Stimulated activated naive CD8-positive, alpha-beta T cell treated with anti-CD3 and anti-CD28 coated beads, Interleukin-15, amount 100 ng/mL, for 72 hours (primary cell): ENCODE data around the gene PIK3R2.

Source experiments
- ATAC-seq: fragments of 150-1000 bp; cut with Tn5 transposase; 2 replicates; pipeline ENCODE4 v1.10.0; 2021; ENCODE audit warnings: mild to moderate bottlenecking, moderate library complexity
- DNase-seq, 2 donors: peaks; one replicate each; pipeline ENCODE4 v3.0.0; 2021 to 2022
- H3K27ac Mint-ChIP-seq, 2 donors: one replicate each; pipeline ENCODE4 v1.8.0; 2022; ENCODE audit warnings: mild to moderate bottlenecking in 2 of 2, mixed read lengths in 2 of 2, moderate library complexity in 2 of 2
- H3K27me3 Mint-ChIP-seq: one replicate; pipeline ENCODE4 v1.8.0; 2022; ENCODE audit warnings: mixed read lengths
- H3K4me1 Mint-ChIP-seq: one replicate; pipeline ENCODE4 v1.8.0; 2022; ENCODE audit warnings: mild to moderate bottlenecking, mixed read lengths
- H3K4me3 Mint-ChIP-seq, 2 donors: one replicate each; pipeline ENCODE4 v1.8.0; 2022; ENCODE audit warnings: mild to moderate bottlenecking in 2 of 2, mixed read lengths in 2 of 2, moderate library complexity in 1 of 2
- H3K9me3 Mint-ChIP-seq, 2 donors: one replicate each; pipeline ENCODE4 v1.8.0; 2022; ENCODE audit warnings: mixed read lengths in 2 of 2

Gene PIK3R2

DNA sequence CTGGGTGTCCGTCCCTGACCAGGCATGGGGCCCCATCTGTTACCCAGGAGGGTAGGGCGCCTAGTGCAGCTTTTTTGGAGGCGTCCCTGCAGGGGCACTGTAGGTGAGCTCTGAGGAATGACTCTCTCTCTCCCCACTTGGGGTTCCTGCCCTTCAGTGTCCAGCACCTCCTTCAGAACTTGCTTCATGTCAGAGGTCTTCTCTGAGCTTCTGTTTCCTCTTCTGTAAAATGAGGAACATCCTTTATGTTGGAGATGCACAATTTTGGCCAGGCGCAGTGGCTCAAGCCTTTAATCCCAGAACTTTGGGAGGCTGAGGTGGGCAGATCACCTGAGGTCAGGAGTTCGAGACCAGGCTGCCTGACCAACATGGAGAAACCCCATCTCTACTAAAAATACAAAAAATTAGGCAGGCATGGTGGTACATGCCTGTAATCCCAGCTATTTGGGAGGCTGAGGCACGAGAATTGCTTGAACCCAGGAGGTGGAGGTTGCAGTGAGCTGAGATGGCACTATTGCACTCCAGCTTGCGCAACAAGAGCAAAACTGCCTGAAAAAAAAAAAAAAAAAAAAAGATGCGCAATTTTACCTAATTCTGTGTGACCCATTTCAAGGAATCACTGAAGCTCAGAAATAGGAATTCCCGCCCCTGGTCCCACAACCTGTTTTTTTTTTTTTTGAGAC is 15.2 kb upstream of the PIK3R2 start:
- no peak overlapping the region for H3K4me3 Mint-ChIP-seq
- H3K9me3 Mint-ChIP-seq = peaks cover 0 to 6% of the 10 kb centered on the region in 2 donors
- DNase-seq (no peak), ATAC-seq (no peak)
- H3K27ac Mint-ChIP-seq = peak overlapping the region in 1 of 2 donors; percentile 12
- no peaks in the 10 kb centered on the region for H3K4me1 Mint-ChIP-seq
- no peaks in the 10 kb centered on the region for H3K27me3 Mint-ChIP-seq

DNA sequence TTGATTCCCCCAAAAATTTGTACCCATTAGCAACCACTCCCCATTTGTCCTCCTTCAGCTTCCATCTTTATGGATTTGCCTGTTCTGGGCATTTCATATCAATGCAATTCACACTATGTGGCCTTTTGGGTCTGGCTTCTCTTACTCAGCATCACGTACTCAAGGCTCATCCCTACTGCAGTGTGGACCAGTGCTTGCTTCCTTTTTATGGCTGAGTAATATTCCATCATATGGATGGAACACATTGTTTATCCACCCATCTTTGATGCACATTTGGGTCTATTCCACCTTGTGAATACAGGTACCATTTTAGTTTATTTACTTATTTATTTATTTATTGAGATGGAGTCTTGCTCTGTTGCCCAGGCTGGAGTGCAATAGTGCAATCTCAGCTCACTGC is 12.5 kb upstream of the PIK3R2 start:
- peak overlapping the region in 1 of 2 donors; percentile 5 for H3K27ac Mint-ChIP-seq
- no peak overlapping the region for H3K4me3 Mint-ChIP-seq
- H3K9me3 Mint-ChIP-seq = peaks cover 0 to 6% of the 10 kb centered on the region in 2 donors
- DNase-seq (no peak), ATAC-seq (no peak)
- no peaks in the 10 kb centered on the region for H3K27me3 Mint-ChIP-seq
- H3K4me1 Mint-ChIP-seq = no peaks in the 10 kb centered on the region

DNA sequence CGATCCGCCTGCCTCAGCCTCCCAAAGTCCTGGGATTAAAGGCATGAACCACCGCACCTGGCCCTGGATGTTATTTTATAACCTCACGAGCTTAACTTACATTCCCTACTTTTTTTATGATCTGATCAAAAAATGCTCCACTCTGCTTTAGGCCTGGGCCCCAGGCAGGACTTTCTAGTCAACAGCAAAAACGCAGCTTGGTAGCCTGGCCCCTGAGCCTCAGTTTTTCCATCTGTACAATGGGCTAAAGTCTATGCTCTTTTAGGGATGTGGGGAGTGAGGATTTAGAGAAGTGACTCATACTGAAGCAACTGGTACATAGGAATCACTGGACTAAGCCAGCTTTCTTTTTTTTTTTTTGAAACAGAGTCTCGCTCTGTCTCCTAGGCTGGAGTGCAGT is 11.9 kb upstream of the PIK3R2 start:
- Mint-ChIP-seq H3K4me1 (no peaks in the 10 kb centered on the region), H3K9me3 (peaks cover 0 to 6% of the 10 kb centered on the region in 2 donors), H3K4me3 (no peak overlapping the region), H3K27me3 (no peaks in the 10 kb centered on the region), H3K27ac (no peak overlapping the region)
- ATAC-seq (no peak), DNase-seq (no peak)

DNA sequence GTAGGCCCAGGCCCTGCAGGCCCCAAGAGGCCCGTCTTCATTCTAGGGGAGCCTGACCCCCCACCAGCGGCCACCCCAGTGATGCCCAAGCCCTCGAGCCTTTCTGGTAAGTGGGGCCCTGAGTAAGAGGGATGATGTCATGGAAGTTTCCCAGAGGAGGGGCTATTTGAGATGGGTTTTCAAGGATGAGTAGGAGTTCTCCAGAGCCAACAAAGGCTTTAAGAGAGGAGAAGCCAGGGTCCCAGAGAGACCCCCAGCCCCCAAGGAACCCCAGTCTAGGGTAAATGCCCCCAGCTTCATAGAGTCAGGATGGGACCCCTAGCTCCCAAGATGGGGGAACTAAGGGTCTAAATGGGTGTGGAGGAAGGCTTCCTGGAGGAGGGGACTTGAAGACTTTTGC is 9.1 kb upstream of the PIK3R2 start:
- Mint-ChIP-seq H3K4me1 (no peaks in the 10 kb centered on the region), H3K4me3 (no peak overlapping the region), H3K9me3 (peaks cover 0 to 6% of the 10 kb centered on the region in 2 donors), H3K27ac (peak overlapping the region; percentile 27 to 72), H3K27me3 (no peaks in the 10 kb centered on the region)
- no peak for DNase-seq
- ATAC-seq = no peak

DNA sequence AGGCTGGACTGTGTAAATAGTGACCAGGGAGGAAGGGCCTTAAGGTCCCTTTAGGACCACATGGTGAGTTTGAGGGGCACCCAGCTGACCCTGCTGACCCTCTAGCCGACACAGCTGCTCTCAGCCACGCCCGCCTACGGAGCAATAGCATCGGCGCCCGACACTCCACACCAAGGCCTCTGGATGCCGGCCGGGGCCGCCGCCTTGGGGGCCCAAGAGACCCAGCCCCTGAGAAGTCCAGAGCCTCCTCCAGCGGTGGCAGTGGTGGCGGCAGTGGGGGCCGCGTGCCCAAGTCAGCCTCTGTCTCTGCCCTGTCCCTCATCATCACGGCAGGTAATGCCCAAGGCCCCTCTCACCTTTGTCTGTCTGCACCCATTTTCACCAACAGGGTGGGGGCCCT is 8.6 kb upstream of the PIK3R2 start:
- Mint-ChIP-seq H3K9me3 (peaks cover 0 to 6% of the 10 kb centered on the region in 2 donors), H3K27ac (peak overlapping the region in 1 of 2 donors; percentile 72), H3K4me3 (no peak overlapping the region), H3K27me3 (no peaks in the 10 kb centered on the region), H3K4me1 (no peaks in the 10 kb centered on the region)
- ATAC-seq (no peak), DNase-seq (no peak)

DNA sequence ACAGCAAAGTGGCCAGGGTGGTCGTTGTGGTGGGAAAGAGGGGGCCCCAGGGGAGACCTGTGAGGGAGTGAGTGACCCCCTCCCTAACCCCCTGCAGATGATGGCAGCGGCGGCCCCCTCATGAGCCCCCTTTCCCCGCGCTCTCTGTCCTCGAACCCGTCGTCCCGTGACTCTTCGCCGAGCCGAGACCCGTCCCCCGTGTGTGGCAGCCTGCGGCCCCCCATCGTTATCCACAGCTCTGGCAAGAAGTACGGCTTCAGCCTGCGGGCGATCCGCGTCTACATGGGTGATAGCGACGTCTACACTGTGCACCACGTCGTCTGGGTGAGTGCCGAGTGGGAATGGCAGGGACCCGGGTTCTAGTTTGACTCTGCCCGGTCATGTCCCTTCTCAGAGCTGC is 8.1 kb upstream of the PIK3R2 start:
- no peaks in the 10 kb centered on the region for H3K4me1 Mint-ChIP-seq
- no peak overlapping the region for H3K4me3 Mint-ChIP-seq
- H3K27me3 Mint-ChIP-seq = no peaks in the 10 kb centered on the region
- H3K9me3 Mint-ChIP-seq = peaks cover 0 to 6% of the 10 kb centered on the region in 2 donors
- DNase-seq (no peak), ATAC-seq (no peak)
- H3K27ac Mint-ChIP-seq = no peak overlapping the region

DNA sequence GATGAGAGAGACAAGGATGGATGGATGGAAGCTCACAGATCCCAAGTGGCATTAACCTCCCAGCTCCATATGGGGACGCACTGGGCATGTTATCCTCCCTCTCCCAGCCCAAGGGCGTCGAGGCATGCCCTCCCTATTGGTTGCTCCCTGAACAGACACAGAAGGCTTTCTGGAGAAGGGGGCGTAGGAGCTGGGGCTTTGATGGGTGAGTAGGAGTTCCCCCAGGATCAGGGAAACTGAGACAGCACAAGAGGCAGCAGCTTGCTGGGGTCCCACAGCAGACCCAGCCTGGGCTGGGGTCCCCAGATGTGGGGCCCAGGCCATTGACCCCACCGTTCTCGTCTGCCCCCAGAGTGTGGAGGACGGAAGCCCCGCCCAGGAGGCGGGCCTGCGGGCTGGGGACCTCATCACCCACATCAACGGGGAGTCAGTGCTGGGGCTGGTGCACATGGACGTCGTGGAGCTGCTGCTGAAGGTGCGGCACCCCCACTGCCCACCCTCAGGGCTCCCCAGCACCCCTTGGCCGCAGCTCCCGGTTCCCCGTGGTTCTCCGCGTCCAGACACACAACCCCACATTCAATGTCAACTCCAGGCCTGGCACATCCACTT is 7.5 kb upstream of the PIK3R2 start:
- ATAC-seq (no peak), DNase-seq (no peak)
- Mint-ChIP-seq H3K4me3 (no peak overlapping the region), H3K9me3 (peaks cover 0 to 2% of the 10 kb centered on the region in 2 donors), H3K27ac (no peak overlapping the region), H3K27me3 (no peaks in the 10 kb centered on the region), H3K4me1 (no peaks in the 10 kb centered on the region)

DNA sequence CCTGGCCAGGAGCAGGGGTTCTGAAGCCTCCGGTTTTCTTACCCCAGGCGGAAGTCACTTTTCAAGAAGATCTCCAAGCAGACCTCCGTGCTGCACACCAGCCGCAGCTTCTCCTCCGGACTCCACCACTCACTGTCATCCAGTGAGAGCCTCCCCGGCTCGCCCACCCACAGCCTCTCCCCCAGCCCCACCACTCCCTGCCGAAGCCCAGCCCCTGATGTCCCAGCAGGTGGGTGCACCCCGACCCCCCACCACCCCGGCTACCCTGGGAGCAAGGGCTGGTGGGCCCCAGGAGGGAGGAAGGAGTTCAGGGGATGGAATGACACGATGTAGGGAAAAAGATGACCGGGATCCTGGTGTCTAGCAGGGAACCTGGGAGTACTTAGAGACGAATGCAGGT is 5.6 kb upstream of the PIK3R2 start:
- ATAC-seq (no peak), DNase-seq (no peak)
- Mint-ChIP-seq H3K4me1 (peaks cover 15% of the 10 kb centered on the region), H3K27ac (no peak overlapping the region), H3K27me3 (no peaks in the 10 kb centered on the region), H3K4me3 (no peak overlapping the region), H3K9me3 (no peaks in the 10 kb centered on the region)

DNA sequence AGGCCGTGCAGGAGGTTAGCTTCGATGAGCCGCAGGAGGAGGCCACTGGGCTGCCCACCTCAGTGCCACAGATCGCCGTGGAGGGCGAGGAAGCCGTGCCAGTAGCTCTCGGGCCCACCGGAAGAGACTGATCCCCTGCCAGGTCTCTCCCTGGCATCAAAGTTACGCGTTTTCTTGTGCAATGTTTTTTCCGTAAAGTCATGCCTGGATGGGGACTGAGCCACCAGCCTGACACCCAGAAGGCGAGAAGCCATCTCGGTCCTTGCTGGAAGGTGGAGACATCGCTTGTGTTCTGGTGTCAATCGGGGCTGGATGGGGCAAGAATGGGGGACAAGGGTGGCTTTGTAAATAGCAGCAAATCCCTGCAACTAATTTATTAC is 3.4 kb upstream of the PIK3R2 start:
- no peaks in the 10 kb centered on the region for H3K27me3 Mint-ChIP-seq
- no peak overlapping the region for H3K27ac Mint-ChIP-seq
- ATAC-seq (no peak), DNase-seq (no peak)
- H3K9me3 Mint-ChIP-seq = no peaks in the 10 kb centered on the region
- H3K4me1 Mint-ChIP-seq = peaks cover 27% of the 10 kb centered on the region
- H3K4me3 Mint-ChIP-seq = no peak overlapping the region

DNA sequence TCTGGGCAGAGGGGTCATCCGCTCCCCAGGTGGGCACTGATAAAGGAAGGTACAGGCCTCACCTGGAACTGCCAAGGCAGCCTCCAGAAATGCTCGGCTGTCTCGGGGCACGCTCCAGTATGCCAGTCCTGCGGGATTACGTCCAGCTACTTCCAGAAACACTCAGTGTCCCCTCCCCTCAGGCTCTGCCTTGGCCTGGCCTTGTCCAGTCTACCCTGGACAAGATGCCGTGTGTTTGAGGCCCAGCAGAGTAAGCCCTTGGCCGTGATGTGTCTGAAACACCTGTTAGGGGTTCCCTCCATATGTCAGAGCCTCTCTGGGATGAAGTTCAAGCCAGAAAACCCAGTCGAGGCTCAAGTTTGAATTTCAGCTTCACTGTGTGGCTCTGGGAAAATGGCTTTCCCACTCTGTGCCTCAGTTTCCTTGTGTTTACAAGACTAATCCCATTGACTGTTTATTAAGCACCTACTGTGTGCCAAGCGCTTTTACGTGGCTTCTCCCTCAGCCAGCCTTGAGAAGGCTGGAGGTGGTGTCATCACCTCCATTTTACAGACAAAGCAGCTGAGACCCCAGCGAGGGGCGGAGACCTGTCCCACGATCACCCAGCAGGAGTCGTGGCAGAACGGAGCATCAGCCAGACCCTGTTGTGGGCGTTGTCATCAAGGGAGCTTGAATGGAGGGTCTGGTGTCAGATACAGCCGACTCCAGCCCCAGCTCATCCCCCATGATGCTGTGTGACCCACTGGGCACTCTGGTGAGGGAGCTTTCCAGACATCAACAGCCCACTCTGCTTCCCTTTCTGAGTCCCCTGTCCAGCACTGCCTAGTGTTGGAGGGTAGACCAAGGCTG is 2.0 kb upstream of the PIK3R2 start:
- Mint-ChIP-seq H3K4me1 (peaks cover 36% of the 10 kb centered on the region), H3K4me3 (peak overlapping the region; percentile 88 to 93), H3K27ac (peak overlapping the region; percentile 97 to 99), H3K27me3 (no peaks in the 10 kb centered on the region), H3K9me3 (no peaks in the 10 kb centered on the region)
- ATAC-seq (no peak), DNase-seq (no peak)

DNA sequence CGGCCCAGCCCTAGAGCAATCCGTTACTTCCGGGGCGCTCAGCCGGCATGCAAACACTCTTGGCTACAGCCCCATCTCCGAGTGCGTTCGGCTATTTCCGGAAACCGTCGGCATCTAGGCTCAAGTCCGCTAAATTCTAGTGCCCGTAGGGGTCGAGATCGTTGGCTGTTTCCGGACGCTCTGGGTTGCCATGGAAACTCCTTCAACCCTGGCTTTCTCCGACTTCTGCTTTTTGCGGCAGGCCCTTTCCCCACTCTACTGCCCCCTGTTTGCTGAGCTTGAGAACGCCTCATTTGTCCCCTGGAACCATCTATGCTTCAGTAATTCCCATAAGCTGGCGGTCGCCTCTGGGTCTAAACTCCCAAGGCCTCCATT is 534 bp upstream of the PIK3R2 start:
- ATAC-seq (peak; percentile 80), DNase-seq (peak; percentile 99)
- Mint-ChIP-seq H3K9me3 (no peaks in the 10 kb centered on the region), H3K4me3 (peak overlapping the region; percentile 88 to 93), H3K27ac (peak overlapping the region; percentile 97 to 99), H3K4me1 (peaks cover 45% of the 10 kb centered on the region), H3K27me3 (no peaks in the 10 kb centered on the region)

DNA sequence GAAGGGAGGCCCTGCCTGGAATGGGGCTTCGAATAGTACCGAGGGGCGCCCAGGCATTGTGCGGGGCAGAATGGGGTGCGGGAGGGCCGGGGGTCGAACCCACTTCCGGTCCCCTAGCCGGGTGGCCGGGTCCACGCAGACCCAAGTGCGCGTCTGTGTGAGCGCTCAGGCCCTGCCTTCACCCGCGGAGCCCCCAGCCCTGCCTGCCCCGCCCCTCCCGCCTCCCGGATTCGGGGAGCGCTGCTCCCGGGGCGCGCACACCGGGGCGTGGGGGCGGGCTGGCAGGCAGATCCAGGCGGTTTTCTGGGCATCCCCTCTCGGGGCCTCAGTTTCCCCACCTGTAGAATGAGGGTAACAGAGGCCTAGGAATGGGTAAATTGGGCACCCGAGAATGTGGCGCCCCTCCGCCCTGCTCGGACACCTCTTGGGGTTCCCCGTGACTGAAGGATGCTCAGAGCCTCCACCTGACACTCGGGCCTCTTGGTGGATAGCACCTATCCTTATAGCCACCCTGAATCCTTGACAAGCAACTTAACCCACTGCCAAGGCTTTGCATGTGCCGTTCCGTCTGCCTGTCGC is 682 bp downstream of the PIK3R2 start:
- DNase-seq (peak; percentile 20 to 38), ATAC-seq (no peak)
- Mint-ChIP-seq H3K27me3 (no peaks in the 10 kb centered on the region), H3K9me3 (no peaks in the 10 kb centered on the region), H3K4me1 (peaks cover 49% of the 10 kb centered on the region), H3K4me3 (peak overlapping the region; percentile 88 to 93), H3K27ac (peak overlapping the region; percentile 92)

DNA sequence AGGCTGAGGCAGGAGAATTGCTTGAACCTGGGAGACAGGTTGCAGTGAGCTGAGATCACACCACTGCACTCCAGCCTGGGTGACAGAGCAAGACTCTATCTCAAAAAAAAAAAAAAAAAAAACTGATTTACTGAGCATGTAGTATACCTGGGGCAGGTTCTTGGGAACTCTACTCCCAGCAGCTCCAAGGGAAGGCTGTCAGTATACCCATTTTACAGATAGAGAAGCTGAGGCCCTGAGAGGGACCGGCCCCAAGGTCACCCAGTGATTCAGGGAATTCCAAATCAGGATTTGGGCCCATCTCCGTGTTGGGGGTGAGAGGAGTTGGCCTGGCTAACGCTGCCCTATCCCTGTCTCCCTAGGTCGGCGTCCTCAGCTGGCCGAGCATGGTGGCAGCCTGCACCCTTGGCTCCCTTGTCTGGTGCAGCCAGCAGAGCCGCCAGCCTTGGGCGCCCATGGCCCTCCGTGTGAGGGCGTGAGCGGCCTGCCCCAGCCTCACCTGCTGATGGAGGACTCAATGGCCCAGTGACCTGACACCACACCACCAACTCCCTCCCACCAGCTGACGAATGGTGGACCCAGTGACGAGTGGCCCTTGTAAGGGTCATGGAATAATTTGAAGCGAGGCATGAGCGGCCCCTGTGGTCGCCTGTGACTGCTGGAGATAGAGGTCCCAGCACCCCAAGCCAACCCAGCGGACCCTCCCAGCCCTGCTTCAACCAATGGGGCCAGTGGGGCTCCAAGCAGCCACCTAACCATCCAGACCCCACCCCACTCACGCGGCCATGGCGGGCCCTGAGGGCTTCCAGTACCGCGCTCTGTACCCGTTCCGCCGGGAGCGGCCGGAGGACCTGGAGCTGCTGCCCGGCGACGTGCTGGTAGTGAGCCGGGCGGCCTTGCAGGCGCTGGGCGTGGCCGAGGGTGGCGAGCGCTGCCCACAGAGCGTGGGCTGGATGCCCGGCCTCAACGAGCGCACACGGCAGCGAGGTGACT is 2.4 kb downstream of the PIK3R2 start:
- no peak overlapping the region for H3K27ac Mint-ChIP-seq
- H3K4me3 Mint-ChIP-seq = peak overlapping the region in 1 of 2 donors; percentile 88
- peaks cover 52% of the 10 kb centered on the region for H3K4me1 Mint-ChIP-seq
- ATAC-seq = no peak
- H3K27me3 Mint-ChIP-seq = no peaks in the 10 kb centered on the region
- no peak for DNase-seq
- no peaks in the 10 kb centered on the region for H3K9me3 Mint-ChIP-seq

DNA sequence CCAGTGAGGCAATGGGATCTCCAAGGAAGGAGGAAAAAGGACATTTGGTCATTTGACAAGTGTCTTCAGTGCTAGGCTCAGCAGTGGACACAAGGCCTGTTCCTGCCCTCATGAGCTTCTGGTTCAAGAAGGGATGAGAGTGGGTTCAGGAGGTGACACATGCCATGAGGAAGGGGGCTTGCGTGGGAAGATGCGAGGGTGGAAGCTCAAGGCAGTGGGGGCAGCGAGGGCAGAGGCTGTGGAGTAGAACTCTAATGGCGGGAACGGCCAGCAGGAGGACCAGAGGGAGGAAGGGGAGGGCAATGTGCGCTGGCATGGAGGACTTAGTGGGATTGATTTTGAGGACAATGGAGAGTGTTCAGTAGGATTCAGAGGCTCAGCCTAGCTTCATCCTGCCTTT is 3.3 kb downstream of the PIK3R2 start:
- DNase-seq (no peak), ATAC-seq (no peak)
- peaks cover 55% of the 10 kb centered on the region for H3K4me1 Mint-ChIP-seq
- H3K9me3 Mint-ChIP-seq = no peaks in the 10 kb centered on the region
- no peak overlapping the region for H3K27ac Mint-ChIP-seq
- H3K4me3 Mint-ChIP-seq = no peak overlapping the region
- H3K27me3 Mint-ChIP-seq = no peaks in the 10 kb centered on the region
